ENCODE data around the gene TNFSF13. TPM values are rescaled to one million over a fixed set of nuclear protein-coding genes. Genes with fewer than 3 reads are reported as not detected.

TNFSF13 gene
- total RNA-seq, 1 donor from 2014 or later: 3.5 TPM

DNA sequence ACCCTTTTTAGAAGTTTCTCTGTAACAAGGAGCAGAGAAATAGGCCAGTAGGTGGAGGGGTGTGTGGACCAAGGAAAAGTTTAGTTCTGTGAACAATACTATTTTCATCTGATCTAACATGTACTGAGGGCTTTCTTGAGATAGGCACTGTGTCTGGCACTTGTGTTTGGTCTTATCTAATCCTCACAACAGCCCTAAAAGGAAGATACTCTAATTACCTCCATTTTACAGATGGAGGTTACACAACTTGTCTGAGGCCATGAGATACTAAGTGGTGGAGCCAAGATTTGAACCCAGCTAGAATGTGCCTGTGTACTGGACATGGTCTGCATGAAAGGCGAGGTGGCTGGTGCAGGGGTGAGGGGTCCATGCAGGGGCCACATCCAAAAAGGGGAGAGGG, 5.2 kb upstream of the TNFSF13 start:
- H3K9me3 Mint-ChIP-seq: no peaks in the 10 kb centered on the region
- no peaks in the 10 kb centered on the region for H3K36me3 Mint-ChIP-seq
- TF ChIP-seq, protein P1, sequence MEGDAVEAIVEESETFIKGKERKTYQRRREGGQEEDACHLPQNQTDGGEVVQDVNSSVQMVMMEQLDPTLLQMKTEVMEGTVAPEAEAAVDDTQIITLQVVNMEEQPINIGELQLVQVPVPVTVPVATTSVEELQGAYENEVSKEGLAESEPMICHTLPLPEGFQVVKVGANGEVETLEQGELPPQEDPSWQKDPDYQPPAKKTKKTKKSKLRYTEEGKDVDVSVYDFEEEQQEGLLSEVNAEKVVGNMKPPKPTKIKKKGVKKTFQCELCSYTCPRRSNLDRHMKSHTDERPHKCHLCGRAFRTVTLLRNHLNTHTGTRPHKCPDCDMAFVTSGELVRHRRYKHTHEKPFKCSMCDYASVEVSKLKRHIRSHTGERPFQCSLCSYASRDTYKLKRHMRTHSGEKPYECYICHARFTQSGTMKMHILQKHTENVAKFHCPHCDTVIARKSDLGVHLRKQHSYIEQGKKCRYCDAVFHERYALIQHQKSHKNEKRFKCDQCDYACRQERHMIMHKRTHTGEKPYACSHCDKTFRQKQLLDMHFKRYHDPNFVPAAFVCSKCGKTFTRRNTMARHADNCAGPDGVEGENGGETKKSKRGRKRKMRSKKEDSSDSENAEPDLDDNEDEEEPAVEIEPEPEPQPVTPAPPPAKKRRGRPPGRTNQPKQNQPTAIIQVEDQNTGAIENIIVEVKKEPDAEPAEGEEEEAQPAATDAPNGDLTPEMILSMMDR (conservative IDR thresholded peaks at IDR 0.05): no peak
- H3K27ac Mint-ChIP-seq: no peak overlapping the region
- peaks cover 25% of the 10 kb centered on the region for H3K4me1 Mint-ChIP-seq (ENCODE audit: unreplicated experiment)
- H3K4me3 Mint-ChIP-seq: no peak overlapping the region
- H3K27me3 Mint-ChIP-seq: peaks cover 1% of the 10 kb centered on the region
- DNase-seq (ENCODE audit: extremely low spot score, unreplicated experiment): no peak

GRCh38 chr17:7555320-7555948, 3.1 kb upstream of the TNFSF13 start:
- TF ChIP-seq, protein P1 (conservative IDR thresholded peaks at IDR 0.05): peak; percentile 45
- H3K4me3 Mint-ChIP-seq: no peak overlapping the region
- peaks cover 35% of the 10 kb centered on the region for H3K4me1 Mint-ChIP-seq (ENCODE audit: unreplicated experiment)
- H3K9me3 Mint-ChIP-seq: no peaks in the 10 kb centered on the region
- H3K27me3 Mint-ChIP-seq: no peaks in the 10 kb centered on the region
- H3K36me3 Mint-ChIP-seq: no peaks in the 10 kb centered on the region
- peak overlapping the region; percentile 53 for H3K27ac Mint-ChIP-seq
- DNase-seq (ENCODE audit: extremely low spot score, unreplicated experiment): no peak

DNA sequence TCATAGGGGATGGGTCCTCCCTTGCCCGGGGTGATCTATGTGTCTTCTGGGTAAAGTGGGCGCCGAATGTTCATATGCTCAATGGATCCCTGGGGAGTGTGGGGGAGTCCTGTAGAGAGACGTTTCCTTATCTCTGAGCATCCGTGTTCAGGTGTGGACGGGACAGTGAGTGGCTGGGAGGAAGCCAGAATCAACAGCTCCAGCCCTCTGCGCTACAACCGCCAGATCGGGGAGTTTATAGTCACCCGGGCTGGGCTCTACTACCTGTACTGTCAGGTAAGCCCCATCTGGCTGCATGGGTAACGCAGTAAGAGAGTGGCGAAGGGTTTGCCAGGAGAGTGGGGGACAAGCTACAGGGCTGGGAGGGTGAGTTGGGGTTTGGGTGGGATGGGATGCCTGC, 1.9 kb upstream of the TNFSF13 start:
- no peak for DNase-seq (ENCODE audit: extremely low spot score, unreplicated experiment)
- Mint-ChIP-seq H3K27ac (no peak overlapping the region), H3K4me1 (ENCODE audit: unreplicated experiment) (peaks cover 41% of the 10 kb centered on the region), H3K27me3 (no peaks in the 10 kb centered on the region), H3K9me3 (no peaks in the 10 kb centered on the region), H3K4me3 (no peak overlapping the region), H3K36me3 (no peaks in the 10 kb centered on the region)
- TF ChIP-seq, protein P1 (conservative IDR thresholded peaks at IDR 0.05): no peak

DNA sequence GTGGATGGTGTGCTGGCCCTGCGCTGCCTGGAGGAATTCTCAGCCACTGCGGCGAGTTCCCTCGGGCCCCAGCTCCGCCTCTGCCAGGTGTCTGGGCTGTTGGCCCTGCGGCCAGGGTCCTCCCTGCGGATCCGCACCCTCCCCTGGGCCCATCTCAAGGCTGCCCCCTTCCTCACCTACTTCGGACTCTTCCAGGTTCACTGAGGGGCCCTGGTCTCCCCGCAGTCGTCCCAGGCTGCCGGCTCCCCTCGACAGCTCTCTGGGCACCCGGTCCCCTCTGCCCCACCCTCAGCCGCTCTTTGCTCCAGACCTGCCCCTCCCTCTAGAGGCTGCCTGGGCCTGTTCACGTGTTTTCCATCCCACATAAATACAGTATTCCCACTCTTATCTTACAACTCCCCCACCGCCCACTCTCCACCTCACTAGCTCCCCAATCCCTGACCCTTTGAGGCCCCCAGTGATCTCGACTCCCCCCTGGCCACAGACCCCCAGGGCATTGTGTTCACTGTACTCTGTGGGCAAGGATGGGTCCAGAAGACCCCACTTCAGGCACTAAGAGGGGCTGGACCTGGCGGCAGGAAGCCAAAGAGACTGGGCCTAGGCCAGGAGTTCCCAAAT, 1.3 kb upstream of the TNFSF13 start:
- no peak overlapping the region for H3K27ac Mint-ChIP-seq
- peaks cover 41% of the 10 kb centered on the region for H3K4me1 Mint-ChIP-seq (ENCODE audit: unreplicated experiment)

GRCh38 chr17:7557775-7558543, 591 bp upstream of the TNFSF13 start:
- Mint-ChIP-seq H3K27me3 (no peaks in the 10 kb centered on the region), H3K4me1 (ENCODE audit: unreplicated experiment) (peaks cover 46% of the 10 kb centered on the region), H3K27ac (peak overlapping the region; percentile 92), H3K4me3 (peak overlapping the region; percentile 80), H3K36me3 (peaks cover 4% of the 10 kb centered on the region), H3K9me3 (no peaks in the 10 kb centered on the region)
- DNase-seq (ENCODE audit: extremely low spot score, unreplicated experiment): no peak
- TF ChIP-seq, protein P1 (conservative IDR thresholded peaks at IDR 0.05): no peak

More for the DNA sequence above, 1.3 kb upstream of the TNFSF13 start:
- TF ChIP-seq, protein P1 (conservative IDR thresholded peaks at IDR 0.05): no peak
- Mint-ChIP-seq H3K9me3 (no peaks in the 10 kb centered on the region), H3K36me3 (no peaks in the 10 kb centered on the region), H3K27me3 (no peaks in the 10 kb centered on the region), H3K4me3 (no peak overlapping the region)
- DNase-seq (ENCODE audit: extremely low spot score, unreplicated experiment): no peak
